Lung (tissue), 12 donors: ENCODE data around the gene PARD3. TPM values are rescaled to one million over a fixed set of nuclear protein-coding genes. Genes with fewer than 3 reads are reported as not detected.
"Not testable (repeated sequence)": the region's sequence is repeated elsewhere in the genome, so short reads cannot be mapped to it uniquely, and the experiment has no call there.

ENCODE experiments used
- ATAC-seq: fragments of 200-7000 bp; cut with Tn5 transposase; one replicate; pipeline ENCODE4 v1.9.1; 2020; ENCODE audit warnings: moderate number of reproducible peaks; ENCODE audit not compliant: insufficient read depth, low FRiP score
- DNase-seq, 3 donors: peaks; one replicate each; pipeline ENCODE4 v3.0.0-alpha.2; 2013 to 2017
- H3K27ac ChIP-seq, 2 donors: one replicate each; pipeline ENCODE4 v1.5.1; 2013; ENCODE audit warnings: mild to moderate bottlenecking in 2 of 2, moderate library complexity in 2 of 2, control low read depth in 1 of 2, inconsistent platforms in 1 of 2, low read depth in 1 of 2, low read length in 1 of 2
- H3K27me3 ChIP-seq, 3 donors: one replicate each; pipeline ENCODE4 v1.5.1; 2013; ENCODE audit warnings: low read length in 2 of 3; ENCODE audit not compliant: control insufficient read depth in 3 of 3, insufficient read depth in 3 of 3
- H3K36me3 ChIP-seq, 4 donors: one replicate each; pipeline ENCODE4 v1.5.1; 2013; ENCODE audit warnings: low read length in 4 of 4, mild to moderate bottlenecking in 1 of 4, moderate library complexity in 1 of 4; ENCODE audit not compliant: control insufficient read depth in 4 of 4, insufficient read depth in 4 of 4
- H3K4me1 ChIP-seq, 5 donors: one replicate each; pipeline ENCODE4 v1.5.1; 2013; ENCODE audit warnings: low read length in 5 of 5, mild to moderate bottlenecking in 2 of 5, moderate library complexity in 1 of 5; ENCODE audit not compliant: control insufficient read depth in 5 of 5, insufficient read depth in 5 of 5
- H3K4me3 ChIP-seq: one replicate; pipeline ENCODE4 v1.5.1; 2013; ENCODE audit warnings: mild to moderate bottlenecking, control low read depth, moderate library complexity
- H3K9ac ChIP-seq, 2 donors: one replicate each; pipeline ENCODE4 v1.5.1; 2013; ENCODE audit warnings: low read length in 2 of 2, control low read depth in 1 of 2; ENCODE audit not compliant: insufficient read depth in 1 of 2
- H3K9me3 ChIP-seq, 4 donors: one replicate each; pipeline ENCODE4 v1.5.1; 2013; ENCODE audit warnings: low read length in 3 of 4, mild to moderate bottlenecking in 1 of 4, moderate library complexity in 1 of 4; ENCODE audit not compliant: control insufficient read depth in 4 of 4, insufficient read depth in 3 of 4
- WGBS, 2 donors: extraction: QIAGEN DNeasy Blood & Tissue Kit; methylation state at CpG; one replicate each; pipeline ENCODE4 v1.1.7; 2013; 5-methylcytosine and 5-hydroxymethylcytosine counted together
- polyA plus RNA-seq, 2 donors: library from polyadenylated mRNA; stranded (reverse); fragments of 200-250 nt; gene quantifications; one replicate each; pipeline ENCODE4 v1.2.1, GENCODE V29; 2013
- total RNA-seq, 2 donors: library from RNA; depleted of rRNA in 1 of 2; stranded (reverse); fragments of >200 nt in 1 of 2; gene quantifications; one replicate each; pipeline ENCODE4 v1.2.1, GENCODE V29; 2014 to 2021
- TF ChIP-seq, protein P1 (sequence below): IDR thresholded peaks from 2 replicates; pipeline ENCODE4 v1.5.1; 2012; ENCODE audit warnings: mild to moderate bottlenecking; ENCODE audit errors: control extremely low read depth, extremely low read depth
- donor health status: control.
- donor health status: control.
- donor health status: Bipolar disorder and iron deficiency.
- donor health status: healthy.
- donor health status: DM: yes; HTN: yes; CAD: no.

The PARD3 gene
- total and polyA plus RNA-seq, 4 donors = 10.3 to 69.2 (median 27.6) TPM

DNA sequence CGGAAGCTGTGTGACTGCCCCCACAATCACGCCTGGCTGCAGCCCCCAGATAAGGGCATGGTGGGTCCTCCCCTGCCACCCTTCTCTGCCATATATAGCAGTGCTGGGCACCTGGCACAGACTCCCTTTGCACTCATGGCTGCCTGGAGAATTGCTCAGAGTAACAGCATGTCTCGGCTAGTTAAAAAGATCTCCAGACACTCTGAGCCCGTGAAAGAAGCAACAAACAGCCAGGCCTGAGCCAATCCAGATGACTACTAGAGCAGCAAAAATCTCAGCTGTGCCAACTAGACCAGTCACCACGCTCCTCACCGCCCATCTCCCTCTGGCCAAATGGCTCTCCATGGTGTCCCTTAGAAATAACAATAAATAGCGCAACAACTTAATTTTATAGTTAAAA, 71.3 kb downstream of the PARD3 start:
- Histone ChIP-seq H3K4me1 (peaks cover 11 to 18% (median 12%) of the 10 kb centered on the region in 5 donors), H3K9ac (no peak overlapping the region), H3K9me3 (no peaks in the 10 kb centered on the region), H3K27me3 (no peaks in the 10 kb centered on the region), H3K27ac (peak overlapping the region in 1 of 2 donors; percentile 81), H3K36me3 (no peaks in the 10 kb centered on the region), H3K4me3 (no peak overlapping the region)
- WGBS, 2 donors = 72 to 90% methylated on average over 7 of the region's 7 CpGs
- TF ChIP-seq, protein P1, sequence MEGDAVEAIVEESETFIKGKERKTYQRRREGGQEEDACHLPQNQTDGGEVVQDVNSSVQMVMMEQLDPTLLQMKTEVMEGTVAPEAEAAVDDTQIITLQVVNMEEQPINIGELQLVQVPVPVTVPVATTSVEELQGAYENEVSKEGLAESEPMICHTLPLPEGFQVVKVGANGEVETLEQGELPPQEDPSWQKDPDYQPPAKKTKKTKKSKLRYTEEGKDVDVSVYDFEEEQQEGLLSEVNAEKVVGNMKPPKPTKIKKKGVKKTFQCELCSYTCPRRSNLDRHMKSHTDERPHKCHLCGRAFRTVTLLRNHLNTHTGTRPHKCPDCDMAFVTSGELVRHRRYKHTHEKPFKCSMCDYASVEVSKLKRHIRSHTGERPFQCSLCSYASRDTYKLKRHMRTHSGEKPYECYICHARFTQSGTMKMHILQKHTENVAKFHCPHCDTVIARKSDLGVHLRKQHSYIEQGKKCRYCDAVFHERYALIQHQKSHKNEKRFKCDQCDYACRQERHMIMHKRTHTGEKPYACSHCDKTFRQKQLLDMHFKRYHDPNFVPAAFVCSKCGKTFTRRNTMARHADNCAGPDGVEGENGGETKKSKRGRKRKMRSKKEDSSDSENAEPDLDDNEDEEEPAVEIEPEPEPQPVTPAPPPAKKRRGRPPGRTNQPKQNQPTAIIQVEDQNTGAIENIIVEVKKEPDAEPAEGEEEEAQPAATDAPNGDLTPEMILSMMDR = no peak
- DNase-seq (no peak), ATAC-seq (no peak)

DNA sequence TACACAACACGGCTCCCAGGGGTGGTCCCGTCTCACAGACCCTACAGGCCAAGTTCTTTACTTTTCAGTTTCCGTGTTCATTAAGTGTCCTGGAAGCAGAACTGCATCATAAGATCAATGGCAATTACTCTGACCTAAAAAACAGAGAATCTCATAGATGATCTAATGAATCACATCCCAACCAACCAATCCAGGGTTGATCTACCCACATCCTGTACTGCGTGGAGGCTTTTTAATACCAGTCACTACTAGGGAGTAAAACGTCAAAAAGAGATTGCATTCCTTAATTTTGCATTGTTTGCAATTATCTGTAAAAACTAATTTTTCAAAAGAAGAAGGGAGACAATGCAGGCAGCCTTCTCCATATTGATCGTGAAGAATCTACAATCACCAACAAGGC, 72.6 kb downstream of the PARD3 start:
- 93% methylated on average over 6 of the region's 6 CpGs for WGBS, 2 donors

DNA sequence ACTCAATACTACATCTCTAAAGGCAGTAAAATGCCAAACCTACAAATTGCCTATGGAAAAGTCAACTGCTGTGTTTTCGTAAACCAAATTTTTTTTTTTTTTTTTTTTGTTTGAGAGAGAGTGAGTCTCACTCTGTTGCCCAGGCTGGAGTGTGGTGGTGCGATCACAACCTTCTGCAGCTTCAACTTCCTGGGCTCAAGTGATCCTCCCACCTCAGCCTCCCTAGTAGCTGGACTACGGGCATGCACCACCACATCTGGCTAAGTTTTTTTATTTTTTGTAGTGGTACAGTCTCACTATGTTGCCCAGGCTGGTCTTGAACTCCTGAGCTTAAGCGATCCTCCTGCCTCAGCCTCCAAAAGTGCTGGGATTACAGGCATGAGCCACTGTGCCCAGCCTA, 74.0 kb downstream of the PARD3 start:
- not testable (repeated sequence) for H3K4me3 ChIP-seq, H3K9me3 ChIP-seq, ATAC-seq, DNase-seq, H3K27me3 ChIP-seq, H3K36me3 ChIP-seq, H3K27ac ChIP-seq, H3K9ac ChIP-seq
- H3K4me1 ChIP-seq = peaks cover 6 to 18% (median 11%) of the 10 kb centered on the region in 5 donors
- WGBS, 2 donors = 93 to 96% methylated on average over 4 of the region's 4 CpGs

More for the DNA sequence above, 72.6 kb downstream of the PARD3 start:
- DNase-seq (no peak), ATAC-seq (no peak)
- TF ChIP-seq, protein P1 = no peak
- peaks cover 6 to 18% (median 11%) of the 10 kb centered on the region in 5 donors for H3K4me1 ChIP-seq
- no peaks in the 10 kb centered on the region for H3K9me3 ChIP-seq
- no peak overlapping the region for H3K9ac ChIP-seq
- no peak overlapping the region for H3K4me3 ChIP-seq
- no peak overlapping the region for H3K27ac ChIP-seq
- H3K36me3 ChIP-seq = no peaks in the 10 kb centered on the region
- H3K27me3 ChIP-seq = no peaks in the 10 kb centered on the region

DNA sequence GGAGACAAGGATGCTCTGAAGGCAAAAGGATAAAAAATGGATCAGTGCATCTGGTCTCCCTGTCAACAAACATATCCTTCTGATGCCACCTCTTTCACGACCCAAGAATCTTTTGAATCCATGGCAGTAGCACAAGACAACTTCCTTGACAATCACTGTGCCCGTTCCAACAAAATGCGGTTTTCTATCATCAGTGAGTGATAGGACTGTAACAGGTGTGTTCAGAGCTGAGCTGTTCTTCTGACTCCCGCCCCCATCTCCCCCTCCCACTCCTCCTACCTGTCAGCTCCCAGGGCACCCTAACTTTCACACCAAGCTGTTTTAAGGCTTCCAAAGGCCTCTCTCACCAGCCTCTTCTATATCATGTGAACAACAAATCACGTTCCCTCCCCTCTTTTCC, 74.8 kb downstream of the PARD3 start:
- DNase-seq = no peak
- Histone ChIP-seq H3K9ac (peak overlapping the region in 1 of 2 donors; percentile 30), H3K27me3 (no peaks in the 10 kb centered on the region), H3K4me3 (no peak overlapping the region), H3K36me3 (no peaks in the 10 kb centered on the region), H3K4me1 (peaks cover 6 to 18% (median 11%) of the 10 kb centered on the region in 5 donors), H3K9me3 (no peaks in the 10 kb centered on the region), H3K27ac (peak overlapping the region in 1 of 2 donors; percentile 8)
- TF ChIP-seq, protein P1 = no peak
- no peak for ATAC-seq
- WGBS, 2 donors = 55 to 58% methylated on average over 5 of the region's 5 CpGs
